Ramos (cell line): ENCODE data around the gene TOMM5.

Experiments
- in situ Hi-C: fragments of 300-500 bp; cut with MboI; formaldehyde crosslinking; loops from one replicate; pipeline ENCODE4 v1.14.3; 2022; ENCODE audit warnings: low sequenced_read_pairs; ENCODE audit not compliant: unreplicated experiment

Gene TOMM5

DNA sequence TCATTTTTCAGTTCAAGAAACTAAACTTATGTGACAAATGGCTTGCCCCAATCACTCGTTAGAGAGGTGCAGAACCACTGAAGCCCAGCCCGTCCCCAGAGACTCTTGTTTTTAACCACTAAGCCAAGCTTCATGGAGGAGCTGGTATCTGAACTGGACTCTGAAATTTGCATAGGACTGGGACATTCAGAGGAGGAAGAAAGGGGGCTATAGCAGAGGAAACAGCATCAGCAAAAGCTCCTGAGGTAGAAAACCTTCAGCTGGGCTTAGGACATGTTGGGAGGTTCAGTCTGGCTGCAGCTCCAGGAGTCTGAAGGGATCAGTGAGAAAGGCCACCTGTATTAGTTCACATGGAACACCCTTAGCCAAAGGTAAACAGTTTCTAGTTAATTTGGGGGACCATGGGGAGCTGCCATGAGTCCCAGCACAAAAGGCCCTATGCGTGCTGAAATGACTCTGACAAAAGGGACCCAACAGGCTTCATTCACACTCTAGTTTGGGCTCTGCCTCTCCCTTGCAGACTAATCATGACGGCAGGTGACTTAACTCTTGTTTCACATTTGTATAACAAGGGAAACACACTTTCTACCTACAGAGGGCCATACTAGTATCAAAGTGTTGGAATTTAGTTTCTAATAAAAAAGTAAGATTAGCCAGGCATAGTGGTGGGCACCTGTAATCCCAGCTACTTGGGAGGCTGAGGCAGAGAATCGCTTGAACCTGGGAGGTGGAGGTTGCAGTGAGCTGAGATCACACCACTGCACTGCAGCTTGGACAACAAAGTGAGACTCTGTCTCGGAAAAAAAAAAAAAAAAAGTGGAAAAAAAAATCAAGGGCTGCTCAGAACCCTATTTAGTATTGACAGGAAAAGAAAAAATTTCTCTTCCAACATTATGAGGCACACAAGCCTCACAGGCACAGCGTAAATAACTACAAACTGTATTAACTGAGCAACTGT is 26.5 kb downstream of the TOMM5 start:
- in situ Hi-C loops, result no loop called here

DNA sequence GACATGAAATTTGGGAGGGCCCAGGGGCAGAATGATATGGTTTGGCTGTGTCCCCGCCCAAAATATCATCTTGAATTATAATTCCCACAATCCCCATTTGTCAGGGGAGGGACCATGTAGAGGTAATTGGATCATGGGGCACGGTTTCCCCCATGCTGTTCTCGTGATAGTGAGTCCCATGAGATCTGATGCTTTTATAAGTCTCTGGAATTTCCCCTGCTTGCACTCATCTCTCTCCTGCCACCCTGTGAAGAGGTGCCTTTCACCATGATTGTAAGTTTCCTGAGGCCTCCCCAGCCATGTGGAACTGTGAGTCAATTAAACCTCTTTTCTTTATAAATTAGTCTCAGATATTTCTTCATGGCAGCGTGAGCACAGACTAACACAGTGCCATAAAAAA is 27.5 kb downstream of the TOMM5 start:
- in situ Hi-C loops, result no loop called here

DNA sequence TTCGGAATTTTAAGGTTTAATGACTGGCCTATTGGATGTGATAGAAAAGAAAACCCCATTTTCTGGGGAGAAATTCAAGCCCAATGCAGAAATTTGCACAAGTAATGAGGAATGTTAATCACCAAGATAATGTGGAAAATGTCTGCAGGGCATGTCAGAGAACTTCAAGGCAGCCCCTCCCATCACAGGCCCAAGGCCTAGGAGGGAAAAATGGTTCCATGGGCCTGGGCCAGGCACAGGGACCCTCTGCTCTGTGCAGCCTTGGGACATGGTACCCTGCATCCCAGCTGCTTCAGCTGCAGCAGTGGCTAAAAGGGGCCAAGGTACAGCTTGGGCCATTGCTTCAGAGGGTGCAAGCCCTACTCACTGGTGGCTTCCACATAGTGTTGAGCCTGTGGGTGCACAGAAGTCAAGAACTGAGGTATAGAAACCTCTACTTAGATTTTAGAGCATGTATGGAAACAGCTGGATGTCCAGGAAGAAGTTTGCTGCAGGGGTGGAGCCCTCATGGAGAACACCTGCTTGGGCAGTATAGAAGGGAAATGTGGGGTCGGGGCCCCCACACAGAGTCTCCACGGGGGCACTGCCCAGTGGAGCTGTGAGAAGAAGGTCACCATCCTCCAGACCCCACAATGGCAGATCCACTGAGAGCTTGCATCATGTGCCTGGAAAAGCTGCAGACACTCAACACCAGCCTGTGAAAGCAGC is 28.4 kb downstream of the TOMM5 start:
- in situ Hi-C loops, result no loop called here

DNA sequence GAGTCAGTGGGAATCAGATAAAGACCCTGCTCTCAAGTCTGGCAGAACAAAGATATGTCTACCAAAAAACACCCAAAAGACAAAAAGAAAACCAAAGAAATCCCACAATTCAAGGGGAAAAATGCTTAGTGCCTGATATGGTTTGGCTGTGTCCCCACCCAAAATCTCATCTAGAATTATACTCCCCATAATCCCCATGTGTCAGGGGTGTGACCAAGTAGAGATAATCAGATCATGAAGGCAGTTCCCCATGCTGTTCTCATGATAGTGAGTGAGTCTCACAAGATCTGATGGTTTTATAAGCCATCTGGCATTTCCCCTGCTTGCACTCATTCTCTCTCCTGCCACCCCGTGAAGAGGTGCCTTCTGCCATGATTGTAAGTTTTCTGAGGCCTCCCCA is 29.6 kb downstream of the TOMM5 start:
- in situ Hi-C loops, result no loop called here

DNA sequence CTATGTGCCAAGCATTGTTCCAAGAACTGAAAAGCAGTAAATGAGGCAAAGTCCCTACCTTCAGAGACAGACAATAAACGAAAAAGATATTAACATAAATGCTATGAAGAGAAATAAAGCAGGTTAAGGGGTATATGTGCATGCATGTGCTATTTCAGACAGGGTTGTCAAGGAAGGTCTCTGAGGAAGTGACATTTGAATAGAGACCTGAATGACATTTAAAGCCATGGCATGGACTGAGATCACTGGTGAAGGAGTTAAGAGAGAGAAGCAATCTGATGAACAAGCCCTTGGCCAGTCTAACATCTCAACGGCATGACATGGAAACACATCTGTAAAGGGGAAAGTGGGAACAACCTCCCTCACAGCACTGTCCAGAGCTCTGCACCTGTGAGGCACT is 30.7 kb downstream of the TOMM5 start:
- in situ Hi-C loops, result no loop called here

DNA sequence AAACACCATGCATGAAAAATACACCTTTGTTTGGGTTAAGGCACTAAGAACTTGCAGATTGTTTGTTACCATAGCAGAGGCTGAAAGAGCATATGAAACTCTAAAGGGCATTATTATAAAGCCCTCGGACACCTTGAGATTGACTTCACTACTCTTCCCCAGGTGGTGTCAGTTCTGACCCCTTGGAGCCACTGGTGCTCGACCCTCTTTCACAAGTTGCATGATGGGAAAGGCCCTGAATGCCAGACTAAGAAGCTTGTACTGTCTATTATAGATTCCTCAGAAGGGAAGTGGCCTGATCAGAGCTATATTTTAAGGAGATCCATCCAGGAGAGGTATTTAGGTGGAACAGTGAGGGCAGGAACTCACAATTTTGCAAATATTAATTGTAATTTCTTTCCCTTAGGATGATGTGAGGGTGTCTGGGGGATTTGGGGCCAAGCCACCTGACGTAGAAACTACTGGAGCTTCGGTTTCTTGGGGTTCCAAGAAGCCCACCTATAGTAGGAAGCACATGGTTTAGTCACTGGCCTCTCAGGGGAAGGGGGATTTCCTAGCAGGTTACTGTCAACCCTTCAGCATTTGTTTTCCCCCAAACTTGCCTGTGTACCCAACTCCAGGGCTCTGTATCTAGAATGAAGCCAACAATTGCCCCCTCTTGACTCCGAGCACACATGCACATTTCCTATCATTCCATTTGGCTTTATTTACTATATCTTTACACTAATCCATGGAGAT is 32.4 kb downstream of the TOMM5 start:
- in situ Hi-C loops, result no loop called here

DNA sequence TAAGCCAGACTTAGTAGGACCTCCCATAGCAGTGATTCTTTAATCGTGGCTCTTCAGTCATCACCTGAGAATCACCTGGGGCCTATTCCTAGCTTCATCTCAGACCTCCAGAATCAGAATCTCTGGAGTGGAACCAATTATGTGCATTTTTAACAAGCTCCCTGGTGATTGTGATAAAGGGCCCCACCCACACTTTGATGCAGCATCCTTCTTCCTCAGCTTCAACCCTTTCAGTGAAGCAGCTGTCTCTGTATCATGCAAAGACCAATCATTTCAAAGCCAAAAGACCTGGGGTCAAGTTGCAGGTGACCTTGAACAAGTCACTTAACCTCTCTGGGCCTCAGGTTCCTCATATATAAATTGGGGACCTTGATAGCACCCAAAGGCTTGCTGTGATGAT is 33.3 kb downstream of the TOMM5 start:
- in situ Hi-C loops, result no loop called here

DNA sequence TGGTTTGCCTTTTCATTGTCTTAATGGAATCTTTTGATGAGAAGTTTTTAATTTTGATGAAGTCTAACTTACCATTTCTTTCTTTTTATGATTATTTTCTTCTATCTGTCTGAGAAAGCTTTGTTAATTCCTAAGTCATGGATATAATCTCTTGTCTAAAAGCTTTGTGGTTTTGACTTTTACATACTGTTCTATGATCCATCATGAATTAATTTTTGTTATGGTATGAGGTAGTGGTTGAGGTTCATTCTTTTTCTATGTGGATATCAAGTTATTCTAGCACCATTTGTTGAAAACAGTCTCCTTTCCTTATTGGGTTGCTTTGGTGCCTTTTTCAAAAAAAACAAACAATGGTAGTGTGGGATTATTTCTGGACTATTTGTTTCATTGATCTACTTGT is 36.6 kb downstream of the TOMM5 start:
- in situ Hi-C loops, result no loop called here

DNA sequence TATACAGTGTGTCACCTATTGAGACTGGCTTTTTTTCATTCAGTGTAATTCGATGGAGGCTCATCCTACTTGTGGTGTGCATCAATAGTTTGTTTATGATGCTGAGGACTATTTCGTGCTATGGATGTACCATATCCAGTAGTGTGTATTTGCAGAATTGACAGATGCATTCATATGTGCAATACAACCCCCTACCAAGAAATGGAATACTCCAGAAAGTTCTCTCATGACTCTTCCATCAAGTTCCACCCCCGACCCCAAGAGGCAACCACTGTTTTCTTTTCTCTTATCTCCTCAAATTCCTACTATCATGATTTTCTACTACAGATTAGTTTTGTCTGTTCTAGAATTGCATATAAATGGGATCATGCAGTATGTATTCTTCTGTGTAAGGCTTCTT is 38.1 kb downstream of the TOMM5 start:
- in situ Hi-C loops, result no loop called here

DNA sequence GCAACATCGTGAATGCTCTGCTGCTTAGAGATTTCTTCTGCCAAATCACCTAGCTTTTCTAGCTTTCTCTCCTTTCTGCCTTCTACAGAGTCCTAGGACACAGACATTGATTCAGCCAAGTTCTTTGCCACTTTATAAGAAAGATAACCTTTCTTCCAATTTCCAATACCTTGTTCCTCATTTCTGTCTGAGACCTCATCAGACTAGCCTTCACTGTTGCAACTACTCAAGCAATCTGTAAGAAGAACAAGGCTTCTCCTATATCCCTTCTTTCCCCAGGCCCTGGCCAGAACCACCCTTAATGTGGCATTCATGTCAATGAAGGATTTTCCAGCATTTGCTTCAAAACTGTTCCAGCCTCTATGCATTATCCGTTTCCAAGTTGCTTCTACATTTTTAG is 40.5 kb downstream of the TOMM5 start:
- in situ Hi-C loops, result no loop called here

DNA sequence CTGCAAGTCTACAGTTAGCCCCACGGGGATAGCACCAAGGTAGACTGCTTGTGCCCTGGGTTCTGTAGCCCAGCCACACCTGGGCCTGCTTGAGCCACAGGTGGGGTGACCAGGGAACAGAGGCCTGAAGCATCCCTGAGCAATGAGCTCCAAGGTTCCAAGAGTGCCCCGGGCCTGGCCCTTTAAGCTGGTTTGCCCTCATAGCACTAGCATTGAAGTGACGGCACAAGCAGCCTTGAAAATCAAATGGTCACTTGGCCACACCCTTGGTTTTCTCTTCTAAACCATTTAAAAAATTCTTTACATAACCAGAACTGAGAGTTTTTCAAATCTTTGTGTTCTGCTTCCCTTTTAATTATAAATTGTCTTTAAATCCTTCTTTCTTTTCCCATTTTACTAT is 40.9 kb downstream of the TOMM5 start:
- in situ Hi-C loops, result no loop called here

DNA sequence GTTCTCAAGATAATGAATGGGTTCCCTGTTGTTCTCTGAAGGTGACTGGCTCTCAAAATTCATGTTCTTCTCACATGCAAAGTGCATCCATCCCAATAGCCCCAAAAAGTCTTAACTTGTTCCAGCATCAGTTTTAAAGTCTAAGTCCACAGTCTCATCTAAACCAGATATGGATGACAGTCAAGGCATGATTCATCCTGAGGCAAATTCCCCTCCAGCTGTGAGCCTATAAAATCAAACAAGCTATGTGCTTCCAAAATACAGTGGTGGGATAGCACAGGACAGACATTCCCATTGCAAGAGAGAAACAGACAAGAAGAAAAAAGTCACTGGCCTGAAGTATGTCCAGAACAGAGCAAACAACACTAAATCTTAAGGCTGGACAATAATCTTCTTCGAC is 41.6 kb downstream of the TOMM5 start:
- in situ Hi-C loops, result no loop called here

DNA sequence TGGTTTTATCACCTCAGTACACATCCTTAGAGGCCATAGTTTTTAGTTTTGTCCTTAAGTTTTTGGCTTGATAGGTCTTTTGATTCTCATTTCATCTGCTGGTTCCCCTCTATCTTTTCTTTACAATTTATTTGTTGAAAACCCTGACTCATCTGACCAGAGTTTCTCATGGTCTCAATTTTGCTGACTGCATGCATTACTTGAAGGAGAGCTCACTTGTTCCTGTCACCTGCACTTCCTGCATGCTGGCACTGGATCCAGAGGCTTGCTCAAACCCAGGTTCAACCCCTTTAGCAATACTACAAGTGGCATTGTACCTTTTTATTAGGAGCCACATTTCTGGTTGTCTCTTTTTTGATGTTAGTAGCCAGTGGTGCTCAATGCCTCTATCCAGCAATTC is 42.9 kb downstream of the TOMM5 start:
- in situ Hi-C loops, result no loop called here

DNA sequence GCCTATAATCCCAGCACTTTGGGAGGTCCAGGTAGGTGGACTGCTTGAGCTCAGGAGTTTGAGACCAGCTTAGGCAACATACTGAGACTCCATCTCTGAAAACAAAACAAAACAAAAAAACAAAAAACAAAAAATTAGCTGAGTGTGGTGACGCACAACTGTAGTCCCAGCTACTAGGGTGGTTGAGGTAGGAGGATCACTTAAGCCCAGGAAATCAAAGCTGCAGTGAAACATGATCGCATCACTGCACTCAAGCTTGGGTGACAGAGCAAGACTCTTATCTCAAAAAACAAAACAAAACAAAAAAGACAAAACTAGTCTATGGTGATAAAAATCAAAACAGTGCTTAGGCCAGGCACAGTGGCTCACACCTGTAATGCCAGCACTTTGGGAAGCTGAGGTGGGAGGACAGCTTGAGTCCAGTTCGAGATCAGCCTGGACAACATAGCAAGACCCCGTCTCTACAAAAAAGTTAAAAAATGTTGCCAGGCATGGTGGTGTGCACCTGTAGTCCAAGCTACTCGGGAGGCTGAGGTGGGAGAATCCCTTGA is 45.0 kb downstream of the TOMM5 start:
- in situ Hi-C loops, result no loop called here

DNA sequence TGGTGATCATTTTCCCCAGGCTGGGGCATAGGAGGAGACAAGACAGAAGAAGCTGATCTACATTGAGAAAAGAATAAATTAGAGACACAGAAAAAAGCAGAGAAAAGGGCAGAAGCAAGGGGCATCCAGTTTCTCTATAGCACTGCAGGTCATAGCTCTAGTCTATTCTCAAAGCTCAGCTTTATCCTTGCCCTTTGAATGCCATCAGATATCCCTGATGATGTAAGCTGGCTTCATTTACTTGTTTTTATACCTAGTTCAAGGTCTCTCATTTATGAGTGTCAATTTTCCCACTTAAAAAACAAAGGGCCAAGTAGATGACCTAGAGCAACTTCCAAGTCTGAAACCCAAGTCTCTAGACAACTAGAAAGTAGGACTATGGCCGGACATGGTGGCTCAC is 48.9 kb downstream of the TOMM5 start:
- in situ Hi-C loops, result no loop called here

DNA sequence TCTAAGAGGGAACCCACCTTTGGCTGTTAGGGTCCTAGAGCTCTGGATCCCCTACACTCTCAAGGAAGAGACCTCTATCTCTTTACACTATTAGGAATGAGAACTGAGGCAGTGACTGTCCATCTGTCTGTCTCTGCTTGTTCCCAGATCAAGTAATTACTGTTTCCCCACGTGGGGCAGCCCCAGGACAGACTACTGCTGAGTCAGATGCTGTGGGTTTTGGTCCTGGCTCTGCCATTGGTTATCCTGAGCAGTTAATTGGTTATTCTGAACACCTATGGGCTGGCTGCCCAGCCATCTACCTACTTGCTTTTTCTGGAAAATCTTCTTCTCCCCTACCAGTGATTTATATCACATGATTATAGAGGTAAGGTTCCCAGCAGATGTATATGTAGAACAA is 49.5 kb downstream of the TOMM5 start:
- in situ Hi-C loops, result no loop called here

DNA sequence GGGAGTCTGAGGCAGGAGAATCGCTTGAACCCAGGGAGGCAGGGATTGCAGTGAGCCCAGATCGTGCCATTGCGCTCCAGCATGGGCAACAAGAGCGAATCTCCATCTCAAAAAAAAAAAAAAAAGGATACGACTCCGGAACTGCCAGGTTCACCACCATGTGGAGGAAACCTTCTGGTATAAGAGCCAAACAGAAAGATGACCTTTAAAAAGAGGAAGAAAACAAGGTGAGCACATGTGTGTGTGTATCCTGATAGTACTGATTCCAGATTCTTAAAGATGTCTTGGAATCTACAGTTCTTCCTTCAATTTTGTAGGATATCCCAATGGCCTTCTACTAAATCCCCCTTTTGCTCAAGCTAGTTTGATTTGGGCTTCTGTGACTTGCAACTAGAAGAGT is 49.9 kb downstream of the TOMM5 start:
- in situ Hi-C loops, result no loop called here

DNA sequence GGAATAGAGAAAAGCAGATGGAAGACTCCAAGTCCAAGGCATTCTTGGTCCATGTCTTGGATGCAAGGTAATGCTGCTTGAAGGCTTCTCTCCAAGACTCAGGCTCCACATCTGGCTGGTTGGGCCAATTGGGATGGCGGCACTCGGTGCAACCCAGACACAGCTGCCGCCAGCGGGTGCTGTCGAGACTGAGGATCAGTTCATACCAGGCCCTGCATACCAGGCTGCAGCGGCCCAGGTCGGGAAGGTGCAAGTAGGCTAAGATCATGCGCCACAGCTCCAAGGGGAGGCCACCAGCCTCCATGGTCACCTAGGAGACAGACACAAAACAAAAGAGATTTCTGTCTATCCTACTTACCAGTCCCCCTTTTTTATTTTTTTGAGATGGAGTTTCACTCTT is 50.9 kb downstream of the TOMM5 start:
- in situ Hi-C loops, result no loop called here

DNA sequence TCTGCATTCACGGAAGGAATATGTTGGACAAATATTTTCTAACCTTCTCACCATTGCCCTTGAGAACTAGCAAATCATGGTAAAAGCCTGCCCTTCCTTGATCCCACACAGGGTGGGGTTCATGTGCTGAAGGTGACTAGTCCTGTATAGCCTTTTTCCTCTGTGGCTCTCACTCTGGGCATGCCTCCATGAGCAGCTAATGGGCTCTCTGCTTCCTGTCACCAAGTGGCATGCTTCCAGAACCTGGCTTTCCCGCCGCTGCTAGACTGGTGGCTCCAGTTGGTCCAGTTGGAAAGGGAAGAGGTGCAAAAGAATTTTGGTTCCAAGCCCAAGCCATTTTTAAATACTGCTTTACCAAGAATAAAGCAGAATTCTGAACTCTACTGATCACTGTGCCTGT is 51.8 kb downstream of the TOMM5 start:
- in situ Hi-C loops, result no loop called here

DNA sequence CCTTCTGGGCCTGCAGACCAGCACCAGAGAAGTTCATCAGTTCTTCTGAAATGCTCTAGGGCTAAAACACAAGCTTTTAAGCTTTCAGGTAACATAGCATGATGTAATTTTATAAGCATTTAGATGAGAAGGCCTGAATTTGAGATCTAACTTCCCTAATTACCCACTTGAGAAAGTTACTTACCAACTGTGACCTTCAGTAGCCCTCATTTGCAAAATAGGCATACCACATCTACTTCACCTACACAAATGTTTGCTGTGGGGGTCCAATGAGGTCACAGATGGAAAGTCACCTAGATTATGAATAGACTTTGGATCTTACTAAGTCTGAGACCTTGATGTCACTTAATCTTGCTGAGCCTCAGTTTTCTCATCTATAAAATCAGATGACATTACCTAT is 52.8 kb downstream of the TOMM5 start:
- in situ Hi-C loops, result no loop called here
